HEK293 (cell line): ENCODE data around the gene NFAT5.

Source experiments
- GLIS1 ChIP-seq: fragments of 450-650 bp; formaldehyde crosslinking; IDR thresholded peaks from 2 replicates; pipeline ENCODE4 v1.5.1; 2016; ENCODE audit warnings: missing biosample characterization, missing genetic modification characterization
- HOXC10 ChIP-seq: sonication (generic); formaldehyde crosslinking; IDR thresholded peaks from 2 replicates; pipeline ENCODE4 v1.8.1; 2023; ENCODE audit warnings: mild to moderate bottlenecking, missing genetic modification reagents
- INSM2 ChIP-seq: fragments of 450-650 bp; formaldehyde crosslinking; IDR thresholded peaks from 2 replicates; pipeline ENCODE4 v1.5.1; 2016; ENCODE audit warnings: missing biosample characterization, missing genetic modification characterization
- OSR2 ChIP-seq: fragments of 450-650 bp; formaldehyde crosslinking; IDR thresholded peaks from 2 replicates; pipeline ENCODE4 v1.5.1; 2016; ENCODE audit warnings: missing biosample characterization, missing genetic modification characterization
- PBX3 ChIP-seq: sonication (generic); formaldehyde crosslinking; IDR thresholded peaks from 2 replicates; pipeline ENCODE4 v1.8.1; 2022; ENCODE audit warnings: mild to moderate bottlenecking, moderate library complexity, missing genetic modification reagents
- ZBTB11 ChIP-seq: fragments of 450-650 bp; formaldehyde crosslinking; conservative IDR thresholded peaks from 2 replicates; pipeline ENCODE4 v1.5.1; 2016; ENCODE audit warnings: low read depth, missing biosample characterization, missing genetic modification characterization
- ZNF114 ChIP-seq: fragments of 450-650 bp; formaldehyde crosslinking; IDR thresholded peaks from 2 replicates; pipeline ENCODE4 v1.5.0; 2017; ENCODE audit warnings: missing biosample characterization, missing genetic modification characterization
- ZNF169 ChIP-seq: fragments of 450-650 bp; formaldehyde crosslinking; IDR thresholded peaks from 2 replicates; pipeline ENCODE4 v1.5.1; 2016; ENCODE audit warnings: missing biosample characterization, missing genetic modification characterization
- ZNF341 ChIP-seq: fragments of 450-650 bp; formaldehyde crosslinking; IDR thresholded peaks from 2 replicates; pipeline ENCODE4; 2016; ENCODE audit warnings: low read depth, missing biosample characterization, missing genetic modification characterization
- ZNF362 ChIP-seq: fragments of 450-650 bp; formaldehyde crosslinking; IDR thresholded peaks from 2 replicates; pipeline ENCODE4 v1.5.1; 2016; ENCODE audit warnings: missing biosample characterization, missing genetic modification characterization
- ZNF433 ChIP-seq: fragments of 450-650 bp; formaldehyde crosslinking; IDR thresholded peaks from 2 replicates; pipeline ENCODE4 v1.5.1; 2016; ENCODE audit warnings: missing biosample characterization, missing genetic modification characterization, low read depth
- ZNF585B ChIP-seq: fragments of 450-650 bp; formaldehyde crosslinking; IDR thresholded peaks from 2 replicates; pipeline ENCODE4 v1.5.1; 2016; ENCODE audit warnings: missing biosample characterization, missing genetic modification characterization
- ZNF639 ChIP-seq: fragments of 450-650 bp; formaldehyde crosslinking; IDR thresholded peaks from 2 replicates; pipeline ENCODE4 v1.5.1; 2016; ENCODE audit warnings: missing biosample characterization, missing genetic modification characterization
- ZNF677 ChIP-seq: fragments of 450-650 bp; IDR thresholded peaks from 2 replicates; pipeline ENCODE4 v1.5.0; 2018; ENCODE audit warnings: missing biosample characterization, mild to moderate bottlenecking, missing genetic modification characterization, moderate library complexity
- ZNF692 ChIP-seq: fragments of 450-650 bp; formaldehyde crosslinking; IDR thresholded peaks from 2 replicates; pipeline ENCODE4 v1.5.1; 2016; ENCODE audit warnings: missing biosample characterization, missing genetic modification characterization
- ZXDB ChIP-seq: fragments of 450-650 bp; formaldehyde crosslinking; IDR thresholded peaks from 2 replicates; pipeline ENCODE4 v1.5.1; 2016; ENCODE audit warnings: missing biosample characterization, missing genetic modification characterization

Gene NFAT5

GRCh38 chr16:69566981-69567680, 1.4 kb downstream of the NFAT5 start (continued):
- peak; percentile 66 for TF ChIP-seq ZNF341
- TF ChIP-seq HOXC10 (CRISPR knock-in tag): no peak
- no peak for TF ChIP-seq ZNF585B (tag by site-specific recombination)
- TF ChIP-seq ZNF169 (tag by site-specific recombination): no peak
- TF ChIP-seq ZNF362 (tag by site-specific recombination): no peak
- TF ChIP-seq ZNF692 (tag by site-specific recombination): no peak
- TF ChIP-seq ZXDB (tag by site-specific recombination): no peak
- TF ChIP-seq ZNF639 (tag by site-specific recombination): 0 out of 2 replicates have a peak, but pooled peaks have one; percentile 17
- no peak for TF ChIP-seq OSR2 (tag by site-specific recombination)
- no peak for TF ChIP-seq PBX3 (CRISPR knock-in tag)
- no peak for TF ChIP-seq ZNF433 (tag by site-specific recombination)
- no peak for TF ChIP-seq ZNF114 (tag by site-specific recombination)
- TF ChIP-seq INSM2 (tag by site-specific recombination): no peak
- TF ChIP-seq GLIS1 (tag by site-specific recombination): no peak
- no peak for TF ChIP-seq ZNF677 (tag by site-specific recombination)
- TF ChIP-seq ZBTB11 (tag by site-specific recombination): 0 out of 2 replicates have a peak, but pooled peaks have one; percentile 2
